GM12873 (cell line): ENCODE results near the gene VMAC.

Experiments used
- TF ChIP-seq, protein P1 (sequence below): IDR thresholded peaks from 2 replicates; pipeline ENCODE4 v1.5.1; 2012; ENCODE audit warnings: low read depth, mild to moderate bottlenecking, moderate library complexity, low read length, control low read depth; ENCODE audit not compliant: insufficient read depth; ENCODE audit errors: missing control alignments

The VMAC gene

DNA sequence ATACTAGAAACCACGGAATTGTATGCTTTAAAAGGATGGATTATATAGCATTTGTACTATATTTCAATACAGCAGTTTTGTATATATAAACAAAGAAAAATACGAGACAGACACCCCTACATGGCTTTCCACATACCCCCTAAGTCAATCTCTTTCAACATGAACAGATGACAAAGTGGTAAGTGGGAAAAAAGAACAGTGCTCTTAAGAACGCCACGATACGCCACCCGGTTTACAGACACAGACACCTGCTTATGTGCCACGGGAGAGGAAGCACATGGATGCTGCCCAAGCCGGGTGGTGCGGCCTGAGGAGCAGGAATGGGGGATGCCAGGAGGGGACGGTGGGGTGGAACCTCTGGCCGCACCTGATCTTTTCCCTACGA lies 17.5 kb downstream of the VMAC start:
- TF ChIP-seq, protein P1, sequence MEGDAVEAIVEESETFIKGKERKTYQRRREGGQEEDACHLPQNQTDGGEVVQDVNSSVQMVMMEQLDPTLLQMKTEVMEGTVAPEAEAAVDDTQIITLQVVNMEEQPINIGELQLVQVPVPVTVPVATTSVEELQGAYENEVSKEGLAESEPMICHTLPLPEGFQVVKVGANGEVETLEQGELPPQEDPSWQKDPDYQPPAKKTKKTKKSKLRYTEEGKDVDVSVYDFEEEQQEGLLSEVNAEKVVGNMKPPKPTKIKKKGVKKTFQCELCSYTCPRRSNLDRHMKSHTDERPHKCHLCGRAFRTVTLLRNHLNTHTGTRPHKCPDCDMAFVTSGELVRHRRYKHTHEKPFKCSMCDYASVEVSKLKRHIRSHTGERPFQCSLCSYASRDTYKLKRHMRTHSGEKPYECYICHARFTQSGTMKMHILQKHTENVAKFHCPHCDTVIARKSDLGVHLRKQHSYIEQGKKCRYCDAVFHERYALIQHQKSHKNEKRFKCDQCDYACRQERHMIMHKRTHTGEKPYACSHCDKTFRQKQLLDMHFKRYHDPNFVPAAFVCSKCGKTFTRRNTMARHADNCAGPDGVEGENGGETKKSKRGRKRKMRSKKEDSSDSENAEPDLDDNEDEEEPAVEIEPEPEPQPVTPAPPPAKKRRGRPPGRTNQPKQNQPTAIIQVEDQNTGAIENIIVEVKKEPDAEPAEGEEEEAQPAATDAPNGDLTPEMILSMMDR = no peak

DNA sequence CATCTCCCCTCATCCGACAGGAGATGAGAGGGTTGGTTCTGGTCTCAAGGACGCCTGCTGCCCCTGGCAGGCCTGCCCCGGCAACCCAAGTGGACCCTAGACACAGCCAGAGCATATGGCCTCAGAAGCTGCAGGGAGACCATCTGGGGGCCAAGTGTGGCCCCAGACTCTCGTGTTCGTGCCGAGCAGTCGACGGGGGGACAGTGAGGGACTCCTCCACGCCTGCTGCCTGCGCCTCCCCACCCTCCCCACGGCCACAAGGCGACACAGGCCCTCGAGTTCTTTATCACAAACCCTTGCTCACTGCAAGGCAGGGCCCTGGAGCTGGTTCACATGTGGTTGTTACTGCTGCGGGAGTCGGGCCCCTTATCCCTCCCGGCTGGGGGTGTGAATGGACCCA lies 18.7 kb downstream of the VMAC start:
- TF ChIP-seq, protein P1 = no peak

DNA sequence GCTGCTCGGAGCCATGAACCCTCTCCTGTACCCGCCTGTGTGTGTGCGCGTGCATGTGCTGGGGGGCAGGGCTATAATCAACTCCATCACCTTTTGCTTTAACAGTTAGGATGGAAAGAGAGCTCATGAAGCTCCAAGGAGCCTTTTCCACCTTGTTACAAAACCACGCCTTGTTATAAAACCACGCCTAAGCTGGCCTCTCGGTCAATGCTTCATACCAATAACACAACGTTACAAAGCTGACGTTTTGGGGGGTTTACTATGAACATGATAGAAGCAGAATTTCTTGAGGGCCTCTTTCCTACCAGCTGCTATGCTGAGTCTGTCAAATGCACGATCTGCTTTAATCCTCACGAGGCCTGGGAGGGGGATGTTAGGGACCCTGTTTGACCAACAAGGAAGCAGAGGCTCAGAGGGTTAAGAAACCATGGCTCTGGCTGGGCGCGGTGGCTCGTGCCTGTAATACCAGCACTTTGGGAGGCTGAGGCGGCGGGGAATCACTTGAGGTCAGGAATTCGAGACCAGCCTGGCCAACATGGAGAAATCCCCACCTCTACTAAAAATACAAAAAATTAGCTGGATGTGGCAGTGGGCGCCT lies 21.3 kb downstream of the VMAC start:
- TF ChIP-seq, protein P1 = no peak

DNA sequence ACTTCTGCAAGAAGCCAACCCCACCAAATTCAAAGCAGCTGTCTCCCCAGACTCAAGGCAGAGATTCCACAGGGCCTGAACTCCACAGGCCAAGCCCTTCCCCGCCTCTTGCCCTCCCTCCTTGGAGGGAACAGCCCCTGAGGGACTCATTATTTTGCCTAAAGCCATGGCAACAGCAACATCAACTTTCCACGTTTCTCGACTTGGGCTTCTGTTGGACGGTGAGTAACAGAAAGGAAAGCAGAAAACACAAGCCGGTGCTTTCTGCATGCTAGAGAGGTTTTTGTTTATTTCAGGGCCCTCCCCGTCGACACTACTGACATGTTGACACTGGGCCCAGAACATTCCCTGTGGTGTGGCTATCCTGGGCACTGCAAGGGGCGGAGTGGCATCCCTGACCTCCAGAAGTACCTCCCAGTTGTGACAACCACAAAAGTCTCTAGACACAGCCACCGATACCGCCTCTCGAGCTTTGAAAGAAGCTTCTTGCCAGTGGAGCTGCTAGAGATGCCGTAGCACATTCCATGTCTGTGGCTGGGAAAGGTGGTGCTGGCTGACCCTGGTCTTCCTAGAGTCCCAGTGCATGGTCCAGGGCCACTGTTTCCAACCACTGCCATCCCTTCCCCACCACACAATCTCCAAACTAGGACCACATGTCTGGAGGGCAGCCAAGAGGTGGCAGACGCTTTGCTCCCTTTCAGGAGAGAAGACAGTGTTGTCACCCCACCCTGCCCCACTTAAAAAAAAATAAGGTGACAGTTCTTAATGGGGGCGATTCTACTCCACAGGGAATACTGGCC lies 22.2 kb downstream of the VMAC start:
- TF ChIP-seq, protein P1 = no peak

DNA sequence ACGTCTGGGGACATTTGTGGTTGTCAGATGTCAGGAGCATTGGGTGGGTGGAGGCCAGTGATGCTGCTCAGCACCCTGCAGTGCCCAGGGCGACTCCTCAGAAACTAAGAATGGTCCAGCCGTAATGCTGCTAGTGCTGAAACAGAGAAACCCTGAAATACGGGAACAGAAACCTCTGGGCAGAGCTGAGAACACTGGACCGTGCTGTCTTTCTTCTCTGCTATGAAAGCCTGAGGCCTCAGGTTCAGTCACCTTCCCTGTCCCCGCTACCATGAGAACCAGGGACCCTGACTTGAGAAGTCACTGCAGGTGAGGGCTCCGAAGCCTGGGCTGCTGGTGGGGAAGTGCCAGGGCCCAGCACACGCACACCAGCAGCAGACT lies 22.8 kb downstream of the VMAC start:
- TF ChIP-seq, protein P1 = no peak

DNA sequence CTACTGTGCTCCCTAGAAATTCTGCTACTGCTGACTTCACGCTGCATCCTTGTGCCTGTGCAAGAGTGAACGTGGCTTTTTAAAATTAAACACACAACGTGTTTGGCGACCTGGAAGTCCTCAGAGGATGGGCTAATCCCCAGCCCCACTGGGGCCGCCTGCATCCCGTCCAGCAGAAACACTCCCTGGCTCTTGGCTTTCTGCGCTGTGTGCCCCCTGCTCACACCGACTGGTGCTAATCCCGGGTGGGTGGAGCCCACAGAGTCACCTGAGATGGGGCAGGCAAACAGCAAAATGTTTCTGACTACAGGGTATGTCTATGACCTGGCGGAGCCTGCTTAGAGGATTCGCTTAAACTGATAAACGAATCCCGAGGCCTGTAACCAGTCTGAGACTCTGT lies 24.5 kb downstream of the VMAC start:
- TF ChIP-seq, protein P1 = no peak

DNA sequence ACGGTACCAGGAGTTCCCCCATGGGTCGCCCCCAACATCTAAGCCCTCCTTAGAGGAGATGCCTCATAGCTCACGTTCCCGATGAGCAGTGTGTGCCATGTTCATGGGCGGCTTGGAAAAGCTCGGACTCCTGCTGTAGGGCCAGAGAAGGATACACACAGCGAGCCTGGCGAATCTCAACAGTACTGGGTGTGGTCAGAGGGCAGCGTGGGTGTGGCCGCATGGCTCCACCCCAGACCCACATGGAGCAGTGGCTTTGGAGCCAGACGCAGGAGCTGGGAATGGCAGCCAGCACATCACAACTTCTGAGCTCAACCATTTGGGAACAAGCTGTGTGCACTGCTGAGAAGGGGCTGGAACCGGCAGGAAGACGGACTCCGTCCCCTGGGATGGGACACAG lies 25.0 kb downstream of the VMAC start:
- TF ChIP-seq, protein P1 = no peak
